Ishikawa (cell line): ENCODE measurements around the gene CACNA1C.

Experiments used
- CEBPB ChIP-seq: IDR thresholded peaks from 2 replicates; pipeline ENCODE4 v1.6.1; 2012
- CREB1 ChIP-seq: IDR thresholded peaks from 2 replicates; pipeline ENCODE4 v1.6.1; 2012; ENCODE audit warnings: low read depth
- EGR1 ChIP-seq: IDR thresholded peaks from 2 replicates; pipeline ENCODE4 v1.6.1; 2012
- FOXM1 ChIP-seq: IDR thresholded peaks from 2 replicates; pipeline ENCODE4 v1.6.1; 2012; ENCODE audit warnings: low read depth, borderline replicate concordance
- RAD21 ChIP-seq: IDR thresholded peaks from 2 replicates; pipeline ENCODE4 v1.6.1; 2012; ENCODE audit warnings: low read depth
- TAF1 ChIP-seq: IDR thresholded peaks from 2 replicates; pipeline ENCODE4 v1.6.1; 2012; ENCODE audit warnings: low read depth, mild to moderate bottlenecking
- TEAD4 ChIP-seq: IDR thresholded peaks from 2 replicates; pipeline ENCODE4 v1.6.1; 2012
- YY1 ChIP-seq: IDR thresholded peaks from 2 replicates; pipeline ENCODE4 v1.6.1; 2012; ENCODE audit warnings: low read depth
- ZBTB7A ChIP-seq: IDR thresholded peaks from 2 replicates; pipeline ENCODE4 v1.6.1; 2012; ENCODE audit warnings: low read depth
- TF ChIP-seq, protein P1 (sequence below): IDR thresholded peaks from 2 replicates; pipeline ENCODE4 v1.6.1; 2012; ENCODE audit warnings: low read depth, mild to moderate bottlenecking

DNA sequence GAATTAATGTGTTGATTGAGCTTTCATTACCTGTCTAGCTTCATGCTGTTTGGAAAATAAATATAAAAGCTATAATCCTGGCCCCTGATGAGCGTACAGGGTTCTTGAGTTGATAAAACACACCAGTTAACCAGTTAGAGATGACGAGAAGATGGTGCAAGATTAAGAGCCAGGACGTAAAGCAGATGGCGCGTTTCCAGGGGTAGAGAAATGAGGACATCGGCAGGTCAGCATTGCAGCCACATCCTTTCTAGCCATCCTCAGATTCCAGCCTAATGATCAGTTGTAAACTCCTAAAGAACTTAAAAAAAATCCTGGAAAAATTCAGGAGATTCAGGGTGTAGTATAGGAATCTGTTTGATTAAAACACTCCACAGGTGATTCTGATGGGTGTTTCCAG lies 203.7 kb downstream of the CACNA1C start:
- TF ChIP-seq FOXM1 (no peak), EGR1 (no peak), CEBPB (no peak), TAF1 (no peak), CREB1 (no peak), YY1 (no peak), TEAD4 (no peak), RAD21 (no peak), ZBTB7A (no peak)
- TF ChIP-seq, protein P1, sequence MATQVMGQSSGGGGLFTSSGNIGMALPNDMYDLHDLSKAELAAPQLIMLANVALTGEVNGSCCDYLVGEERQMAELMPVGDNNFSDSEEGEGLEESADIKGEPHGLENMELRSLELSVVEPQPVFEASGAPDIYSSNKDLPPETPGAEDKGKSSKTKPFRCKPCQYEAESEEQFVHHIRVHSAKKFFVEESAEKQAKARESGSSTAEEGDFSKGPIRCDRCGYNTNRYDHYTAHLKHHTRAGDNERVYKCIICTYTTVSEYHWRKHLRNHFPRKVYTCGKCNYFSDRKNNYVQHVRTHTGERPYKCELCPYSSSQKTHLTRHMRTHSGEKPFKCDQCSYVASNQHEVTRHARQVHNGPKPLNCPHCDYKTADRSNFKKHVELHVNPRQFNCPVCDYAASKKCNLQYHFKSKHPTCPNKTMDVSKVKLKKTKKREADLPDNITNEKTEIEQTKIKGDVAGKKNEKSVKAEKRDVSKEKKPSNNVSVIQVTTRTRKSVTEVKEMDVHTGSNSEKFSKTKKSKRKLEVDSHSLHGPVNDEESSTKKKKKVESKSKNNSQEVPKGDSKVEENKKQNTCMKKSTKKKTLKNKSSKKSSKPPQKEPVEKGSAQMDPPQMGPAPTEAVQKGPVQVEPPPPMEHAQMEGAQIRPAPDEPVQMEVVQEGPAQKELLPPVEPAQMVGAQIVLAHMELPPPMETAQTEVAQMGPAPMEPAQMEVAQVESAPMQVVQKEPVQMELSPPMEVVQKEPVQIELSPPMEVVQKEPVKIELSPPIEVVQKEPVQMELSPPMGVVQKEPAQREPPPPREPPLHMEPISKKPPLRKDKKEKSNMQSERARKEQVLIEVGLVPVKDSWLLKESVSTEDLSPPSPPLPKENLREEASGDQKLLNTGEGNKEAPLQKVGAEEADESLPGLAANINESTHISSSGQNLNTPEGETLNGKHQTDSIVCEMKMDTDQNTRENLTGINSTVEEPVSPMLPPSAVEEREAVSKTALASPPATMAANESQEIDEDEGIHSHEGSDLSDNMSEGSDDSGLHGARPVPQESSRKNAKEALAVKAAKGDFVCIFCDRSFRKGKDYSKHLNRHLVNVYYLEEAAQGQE: no peak
